ENCODE results near the gene PKD1.
"Not testable (repeated sequence)": the region's sequence is repeated elsewhere in the genome, so short reads cannot be mapped to it uniquely, and the experiment has no call there.

Gene PKD1

GRCh38 chr16:2150418-2151187 lies 14.9 kb upstream of the PKD1 start:
- no peak for DNase-seq (ENCODE audit: low spot score)

- no peak for DNase-seq (ENCODE audit: low spot score)
Measured at GRCh38 chr16:2149630-2150417, 14.1 kb upstream of the PKD1 start.

- DNase-seq (ENCODE audit: low spot score) = no peak
Measured at GRCh38 chr16:2148714-2149629, 13.3 kb upstream of the PKD1 start.

- peak; percentile 27 for DNase-seq (ENCODE audit: low spot score)
Measured at GRCh38 chr16:2147981-2148671, 12.4 kb upstream of the PKD1 start, which contains the start of gene RAB26. Gene RAB26 (plus strand): TSS chr16:2148625. CDS start chr16:2148784, 159 bp downstream.

- no peak for DNase-seq (ENCODE audit: low spot score)
Measured at GRCh38 chr16:2147378-2147777, 11.7 kb upstream of the PKD1 start.

GRCh38 chr16:2145843-2146242 lies 10.1 kb upstream of the PKD1 start:
- no peak for DNase-seq (ENCODE audit: low spot score)

- DNase-seq (ENCODE audit: low spot score) = no peak
Measured at GRCh38 chr16:2143878-2144485, 8.3 kb upstream of the PKD1 start.

GRCh38 chr16:2142942-2143877 lies 7.5 kb upstream of the PKD1 start:
- DNase-seq (ENCODE audit: low spot score) = no peak

- not testable (repeated sequence) for DNase-seq (ENCODE audit: low spot score)
Measured at GRCh38 chr16:2135071-2135470, 627 bp downstream of the PKD1 start.

GRCh38 chr16:2133797-2134196 lies 1.9 kb downstream of the PKD1 start:
- DNase-seq (ENCODE audit: low spot score) = not testable (repeated sequence)

GRCh38 chr16:2129890-2130447 lies 5.7 kb downstream of the PKD1 start:
- not testable (repeated sequence) for DNase-seq (ENCODE audit: low spot score)

- DNase-seq (ENCODE audit: low spot score) = not testable (repeated sequence)
Measured at GRCh38 chr16:2129251-2129650, 6.4 kb downstream of the PKD1 start.

- DNase-seq (ENCODE audit: low spot score) = peak; percentile 60
Measured at GRCh38 chr16:2127630-2128280, 7.9 kb downstream of the PKD1 start.

- not testable (repeated sequence) for DNase-seq (ENCODE audit: low spot score)
Measured at GRCh38 chr16:2126928-2127556, 8.7 kb downstream of the PKD1 start.

- not testable (repeated sequence) for DNase-seq (ENCODE audit: low spot score)
Measured at GRCh38 chr16:2126161-2126743, 9.4 kb downstream of the PKD1 start.

- not testable (repeated sequence) for DNase-seq (ENCODE audit: low spot score)
Measured at GRCh38 chr16:2125609-2126008, 10.1 kb downstream of the PKD1 start.

GRCh38 chr16:2124694-2125444 lies 10.8 kb downstream of the PKD1 start:
- DNase-seq (ENCODE audit: low spot score) = not testable (repeated sequence)

- not testable (repeated sequence) for DNase-seq (ENCODE audit: low spot score)
Measured at GRCh38 chr16:2124377-2124693, 11.4 kb downstream of the PKD1 start.
